Stimulated activated CD8-positive, alpha-beta memory T cell treated with anti-CD3 and anti-CD28 coated beads, Interleukin-7, amount 100 ng/mL, for 48 hours (primary cell): ENCODE results near the gene EXOC4.

ENCODE experiments used
- DNase-seq, 2 donors: peaks; one replicate each; pipeline ENCODE4 v3.0.0-alpha.2; 2020; ENCODE audit warnings: low read depth in 1 of 2; ENCODE audit errors: extremely low read depth in 1 of 2

EXOC4 gene

DNA sequence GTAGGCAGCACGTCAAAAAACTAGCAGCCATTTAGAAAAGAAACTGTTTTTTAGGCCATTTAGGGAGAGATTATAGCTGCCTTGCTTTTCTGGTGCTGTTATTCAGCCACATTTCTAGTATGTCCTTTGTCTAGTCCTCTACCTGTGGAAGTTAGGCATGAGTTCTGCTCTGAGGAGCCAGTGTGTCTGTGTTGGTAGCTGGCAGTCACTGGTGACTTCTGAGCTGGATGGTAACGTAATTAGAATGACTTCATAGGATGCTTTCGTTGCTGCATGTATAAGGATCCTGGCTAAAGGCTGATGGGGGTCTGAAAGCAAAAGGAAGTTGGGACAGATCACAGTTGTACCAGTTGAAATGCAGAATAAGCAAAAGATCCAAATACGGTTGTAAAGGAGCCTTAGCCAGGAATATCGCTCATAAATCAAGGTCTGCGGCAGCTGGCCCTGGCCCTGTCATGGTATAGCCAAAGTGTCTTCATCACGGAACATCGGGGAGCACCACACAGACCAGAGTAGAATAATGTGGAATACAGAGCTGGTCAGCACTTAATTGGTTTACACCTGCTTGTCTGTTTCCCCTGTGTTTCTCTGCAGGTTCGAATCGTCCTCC is 226.7 kb downstream of the EXOC4 start:
- DNase-seq = no peak

DNA sequence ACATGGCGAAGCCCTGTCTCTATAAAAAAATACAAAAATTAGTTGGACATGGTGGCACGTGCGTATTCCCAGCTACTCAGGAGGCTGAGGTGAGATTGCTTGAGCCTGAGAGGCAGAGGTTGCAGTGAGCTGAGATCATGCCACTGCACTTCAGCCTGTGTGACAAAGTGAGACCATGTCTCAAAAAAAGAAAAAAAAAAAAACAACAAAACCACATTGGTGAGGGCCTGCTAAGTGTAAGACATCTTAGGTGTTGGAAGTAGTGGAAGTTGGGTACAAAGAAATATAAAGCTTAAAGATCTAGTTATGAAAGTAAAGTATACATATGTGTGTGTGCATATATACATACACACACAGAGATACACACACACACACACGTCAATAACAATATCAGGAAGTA is 228.0 kb downstream of the EXOC4 start:
- no peak for DNase-seq

DNA sequence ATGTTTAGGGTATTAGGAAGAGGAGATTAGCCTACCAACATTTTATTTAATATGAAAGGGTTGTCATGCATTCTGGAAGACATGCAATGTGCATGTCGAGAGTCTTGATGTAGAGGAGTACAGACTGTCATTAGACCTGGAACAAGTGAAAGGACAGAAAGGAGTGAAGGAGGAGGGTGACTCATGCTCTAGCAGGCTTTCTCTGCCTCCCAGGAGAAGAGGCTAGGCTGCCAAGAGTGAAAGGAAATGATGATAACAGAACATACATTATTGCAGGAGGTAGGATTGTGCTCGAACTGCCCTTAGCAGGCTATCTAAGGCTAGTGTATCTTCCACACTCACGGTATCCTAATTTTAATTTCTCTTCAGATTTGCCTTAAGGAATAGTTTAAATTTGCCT is 228.8 kb downstream of the EXOC4 start:
- DNase-seq = no peak

GRCh38 chr7:133482599-133482998 is 229.7 kb downstream of the EXOC4 start:
- DNase-seq = no peak

DNA sequence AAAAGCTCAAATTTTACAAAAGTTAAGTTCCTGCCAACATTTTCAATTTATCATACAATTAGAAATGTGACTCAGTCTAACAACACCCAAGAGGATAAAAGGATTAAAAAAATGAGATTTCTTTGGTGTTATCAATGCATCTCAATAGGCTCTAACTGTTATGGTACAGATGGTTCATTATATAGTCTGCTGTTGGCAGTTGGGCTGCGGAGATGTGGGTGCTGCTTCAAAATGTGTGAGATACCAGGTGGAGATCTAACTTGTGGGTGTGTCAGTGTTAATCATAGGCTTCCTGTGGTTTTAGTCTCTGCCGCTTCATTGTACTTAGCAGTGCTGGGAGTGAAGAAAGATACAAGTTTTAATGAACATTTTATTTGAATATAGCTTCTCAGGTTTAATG is 231.2 kb downstream of the EXOC4 start:
- DNase-seq = peak in 1 of 2 donors; percentile 40

GRCh38 chr7:133489906-133490305 is 237.0 kb downstream of the EXOC4 start:
- no peak for DNase-seq

GRCh38 chr7:133491201-133491691 is 238.4 kb downstream of the EXOC4 start:
- DNase-seq = no peak

DNA sequence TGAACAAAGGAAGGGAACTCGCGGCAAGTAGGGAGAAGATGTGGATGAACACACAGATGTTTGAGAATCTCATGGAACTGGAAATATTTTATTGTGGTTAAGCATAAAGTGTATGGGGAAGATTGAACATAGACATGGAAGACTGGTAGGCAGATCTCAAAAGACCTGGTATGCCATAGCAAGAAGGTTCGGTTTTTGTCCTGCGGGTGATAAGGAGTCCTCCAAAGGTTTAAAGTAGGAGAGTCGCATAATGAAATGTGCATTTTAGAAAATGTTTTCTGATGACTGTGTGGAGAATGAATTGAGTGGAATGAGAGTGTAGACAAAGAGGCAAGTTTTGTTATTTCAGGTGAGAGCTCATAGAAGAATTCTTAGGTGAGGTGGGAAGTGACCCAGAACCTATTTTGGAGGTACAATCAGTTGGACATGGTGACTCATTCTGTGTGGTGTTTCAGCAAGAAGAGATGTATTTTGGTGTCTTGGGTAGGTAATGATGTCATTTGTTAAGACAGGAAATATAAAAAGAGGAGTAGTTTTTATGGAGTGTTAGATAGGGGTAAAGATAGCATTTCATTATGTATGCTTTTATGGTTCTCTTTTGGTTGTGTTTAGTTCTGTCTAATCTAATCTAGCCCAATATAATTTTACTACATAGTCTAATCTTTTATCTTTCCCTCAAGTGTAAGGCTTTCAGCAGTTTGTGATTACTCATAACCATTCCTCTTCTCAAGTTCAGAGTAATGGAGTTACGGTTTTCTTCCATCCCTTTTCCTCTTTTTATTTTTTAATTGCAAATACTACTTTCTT is 239.2 kb downstream of the EXOC4 start:
- DNase-seq = no peak

GRCh38 chr7:133497061-133497460 is 244.2 kb downstream of the EXOC4 start:
- DNase-seq = no peak

DNA sequence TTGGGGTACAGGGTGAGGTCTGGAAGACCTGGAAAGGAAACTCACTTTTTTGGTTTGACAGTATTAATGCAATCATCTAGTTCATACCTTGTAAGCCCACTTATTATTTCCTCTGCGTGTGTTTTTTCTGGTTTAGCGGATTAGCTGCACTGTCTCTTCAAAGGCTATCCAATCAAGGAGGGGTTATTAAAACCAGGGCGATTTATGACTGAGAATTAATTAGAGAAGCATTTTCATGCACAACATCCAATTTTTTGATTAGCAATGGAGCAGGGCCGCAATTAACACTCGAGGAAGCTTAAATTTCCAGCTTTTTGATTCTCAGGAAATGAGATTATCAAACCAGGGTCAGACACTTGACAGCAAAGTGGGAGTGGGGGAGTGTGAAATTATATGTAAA is 248.9 kb downstream of the EXOC4 start:
- no peak for DNase-seq

DNA sequence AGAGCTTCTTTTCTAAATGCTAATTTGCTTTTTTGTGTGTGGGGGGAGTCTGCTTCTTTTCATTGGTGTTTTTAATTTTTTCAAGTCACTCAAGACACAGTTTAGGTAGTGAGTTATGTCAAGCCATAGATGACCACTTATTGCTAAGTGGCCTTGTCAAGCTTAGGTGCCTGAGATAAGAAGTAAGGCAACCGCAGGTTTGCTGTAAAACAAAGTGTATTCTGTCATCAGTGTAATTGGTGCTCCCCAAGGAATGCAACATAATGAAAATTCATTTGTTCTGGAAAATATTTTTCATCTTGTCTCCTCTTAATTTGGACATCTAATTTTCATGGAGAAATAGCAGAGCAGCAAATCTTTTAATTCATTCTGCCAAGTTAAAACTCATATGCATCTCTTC is 249.6 kb downstream of the EXOC4 start:
- DNase-seq = no peak

GRCh38 chr7:133502972-133503371 is 250.1 kb downstream of the EXOC4 start:
- no peak for DNase-seq

DNA sequence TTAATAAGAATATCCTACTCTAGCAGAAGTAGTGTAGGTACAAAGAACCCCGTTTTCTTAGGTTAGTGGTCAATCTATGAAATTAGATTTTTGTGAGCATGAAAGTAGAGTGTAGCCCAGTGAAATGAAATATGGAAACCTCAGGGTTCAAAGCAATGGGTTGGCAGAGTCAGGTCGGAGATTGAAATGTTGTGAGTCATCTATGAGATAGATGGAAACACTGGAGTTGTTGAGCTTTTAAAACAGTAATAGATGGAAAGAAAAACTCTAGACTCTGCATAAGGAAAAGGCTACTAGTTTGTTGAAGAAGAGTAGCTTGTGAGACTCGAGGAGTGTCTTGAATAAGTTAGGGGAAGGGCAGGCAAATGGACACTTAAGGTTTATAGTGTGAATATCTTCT is 251.9 kb downstream of the EXOC4 start:
- DNase-seq = no peak

GRCh38 chr7:133509822-133510221 is 256.9 kb downstream of the EXOC4 start:
- no peak for DNase-seq

GRCh38 chr7:133510326-133511055 is 257.6 kb downstream of the EXOC4 start:
- DNase-seq = no peak

DNA sequence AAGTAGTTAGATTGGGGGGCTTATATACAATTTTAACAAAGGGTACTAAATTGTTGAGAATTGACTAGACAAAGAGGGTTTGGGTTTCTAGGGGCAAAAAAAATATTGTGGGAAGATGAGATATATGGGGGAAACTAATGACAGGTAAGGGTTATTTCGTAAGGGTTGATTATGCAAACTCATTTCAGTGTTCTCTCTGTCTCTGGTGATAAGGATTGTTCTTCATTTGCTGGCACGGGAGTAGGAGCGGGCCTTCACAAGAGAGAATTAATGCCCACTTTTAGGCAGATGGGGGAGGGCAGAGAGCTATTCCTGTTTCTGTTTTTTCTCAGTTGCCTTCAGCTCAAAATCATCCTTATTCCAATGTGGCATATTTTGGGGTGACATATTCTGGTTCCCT is 258.4 kb downstream of the EXOC4 start:
- DNase-seq = no peak

DNA sequence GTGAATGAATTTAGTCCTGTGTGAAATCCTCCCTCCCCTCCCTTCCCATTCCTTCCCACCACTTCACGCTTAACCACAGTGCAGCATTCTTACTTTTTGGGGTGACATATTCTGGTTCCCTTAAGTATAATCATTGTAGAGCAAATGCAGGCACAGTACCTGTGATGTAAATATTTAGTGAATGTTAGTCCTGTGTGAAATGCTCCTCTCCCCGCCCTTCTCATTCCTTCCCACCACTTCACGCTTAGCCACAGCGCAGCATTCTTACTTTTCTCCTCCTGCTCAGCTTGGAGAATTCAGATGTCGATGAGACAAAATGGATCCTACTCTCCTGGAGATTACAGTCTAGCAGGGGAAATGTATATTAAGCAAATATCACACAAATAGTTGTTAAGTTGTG is 258.8 kb downstream of the EXOC4 start:
- DNase-seq = no peak

DNA sequence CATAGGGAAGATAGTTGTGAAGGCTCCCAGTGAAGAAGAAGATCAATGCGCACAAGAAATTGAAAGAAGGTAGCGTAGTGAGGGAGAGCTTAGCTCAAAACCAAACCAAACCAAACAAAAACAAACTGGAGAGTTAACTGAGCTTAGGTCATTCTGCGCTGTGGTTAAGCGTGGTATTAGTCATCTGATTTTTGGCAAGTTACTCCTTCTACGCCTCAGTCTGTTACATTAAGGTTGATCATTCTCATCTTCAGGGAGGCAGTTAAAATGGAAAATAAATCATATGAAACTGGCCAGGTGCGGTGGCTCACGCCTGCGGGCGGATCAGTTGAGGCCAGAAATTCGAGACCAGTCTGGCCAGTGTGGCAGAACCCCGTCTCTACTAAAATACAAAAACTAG is 259.7 kb downstream of the EXOC4 start:
- no peak for DNase-seq

GRCh38 chr7:133513608-133514007 is 260.7 kb downstream of the EXOC4 start:
- DNase-seq = no peak

GRCh38 chr7:133514551-133514950 is 261.7 kb downstream of the EXOC4 start:
- DNase-seq = no peak

DNA sequence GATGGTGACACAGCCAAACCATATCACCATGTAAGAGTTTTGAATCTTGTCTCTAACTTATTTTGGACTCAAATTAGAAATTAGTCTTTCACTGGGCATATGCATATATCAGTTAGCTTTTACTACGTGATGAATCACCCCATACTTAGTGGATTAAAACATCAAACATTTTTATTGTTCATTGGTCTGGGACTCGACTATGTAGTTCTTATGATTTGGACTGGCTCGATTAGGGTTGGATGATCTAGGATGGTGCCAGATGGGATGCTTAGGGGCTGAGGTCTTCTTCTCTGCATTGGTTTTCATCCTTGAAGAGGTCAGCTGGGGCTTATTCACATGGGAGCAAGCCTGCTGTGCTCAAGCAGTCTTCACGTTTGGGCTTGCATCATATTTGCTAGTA is 264.9 kb downstream of the EXOC4 start:
- DNase-seq = no peak

GRCh38 chr7:133518718-133519117 is 265.8 kb downstream of the EXOC4 start:
- DNase-seq = no peak
